DMS53 (cell line): ENCODE measurements around the gene PRKAG2.
"Not testable (repeated sequence)": the region's sequence is repeated elsewhere in the genome, so short reads cannot be mapped to it uniquely, and the experiment has no call there.

Experiments used
- DNase-seq: peaks from one replicate; lab custom pipeline; 2025; lab: John Stamatoyannopoulos, UW

Gene PRKAG2

GRCh38 chr7:151834271-151835035 lies 42.5 kb downstream of the PRKAG2 start:
- no peak for DNase-seq

- DNase-seq, result no peak
Observed at GRCh38 chr7:151833691-151834090, 43.2 kb downstream of the PRKAG2 start.

DNA sequence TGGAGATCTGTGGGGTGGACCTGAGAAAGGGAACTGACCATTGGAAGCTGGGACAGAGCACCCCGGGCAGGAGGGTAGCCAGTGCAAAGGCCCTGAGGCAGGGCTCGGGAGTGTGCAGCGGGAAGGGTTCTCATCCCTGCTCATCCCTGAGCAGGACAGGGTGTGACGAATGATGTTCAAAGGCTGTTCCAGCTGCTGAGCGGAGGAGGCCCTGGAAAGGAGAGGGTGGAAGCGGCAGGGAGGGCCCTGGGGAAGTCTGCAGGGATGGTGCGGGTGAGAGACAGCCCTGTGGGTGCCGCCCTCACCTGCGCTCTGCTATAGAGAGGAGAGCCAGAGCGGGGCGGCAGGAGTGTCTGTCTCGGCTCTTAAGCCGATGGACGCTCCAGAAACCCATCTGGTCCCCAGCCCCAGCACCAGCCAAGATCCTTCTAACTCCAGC lies 43.7 kb downstream of the PRKAG2 start:
- no peak for DNase-seq

GRCh38 chr7:151832656-151833055 lies 44.3 kb downstream of the PRKAG2 start:
- no peak for DNase-seq

DNA sequence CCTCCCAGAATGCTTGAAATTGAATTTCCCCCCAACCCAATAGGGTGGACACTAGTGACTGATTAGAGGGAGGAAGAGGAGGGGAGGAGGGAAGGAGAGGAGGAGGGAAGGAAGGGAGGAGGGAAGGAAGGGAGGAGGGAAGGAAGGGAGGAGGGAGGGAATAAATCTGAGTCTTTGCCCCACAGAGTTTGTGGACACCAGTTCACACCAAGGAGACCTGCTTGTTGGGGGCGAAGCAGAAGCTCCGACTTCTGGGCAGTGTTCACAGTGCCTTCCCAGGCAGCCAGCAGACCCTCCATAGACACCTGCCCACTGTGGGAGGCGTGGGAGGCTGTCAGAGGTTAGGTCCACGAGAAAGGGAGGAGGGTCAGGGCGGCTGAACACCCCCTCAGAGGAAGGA lies 44.8 kb downstream of the PRKAG2 start:
- DNase-seq, result no peak

DNA sequence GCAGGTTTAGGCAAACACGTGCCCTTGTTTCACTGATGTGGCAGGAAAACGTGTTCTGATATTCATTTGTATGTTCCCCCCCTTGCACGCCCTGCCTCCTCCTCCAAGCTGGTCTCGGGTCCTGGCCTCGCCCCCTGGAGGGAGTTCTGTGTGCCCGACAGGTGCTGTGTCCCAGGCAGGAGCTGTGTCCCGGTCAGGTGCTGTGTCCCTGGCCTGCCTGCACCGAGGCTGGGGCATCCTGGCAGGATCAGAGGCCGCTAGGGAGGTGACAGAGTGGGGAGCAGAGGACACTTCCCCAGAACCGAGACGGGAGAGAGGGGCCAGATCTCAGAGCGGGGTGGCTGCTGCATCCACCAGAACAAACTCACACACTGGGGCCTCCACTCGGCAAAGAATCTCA lies 45.3 kb downstream of the PRKAG2 start:
- no peak for DNase-seq

GRCh38 chr7:151830121-151830830 lies 46.6 kb downstream of the PRKAG2 start:
- DNase-seq, result no peak

DNA sequence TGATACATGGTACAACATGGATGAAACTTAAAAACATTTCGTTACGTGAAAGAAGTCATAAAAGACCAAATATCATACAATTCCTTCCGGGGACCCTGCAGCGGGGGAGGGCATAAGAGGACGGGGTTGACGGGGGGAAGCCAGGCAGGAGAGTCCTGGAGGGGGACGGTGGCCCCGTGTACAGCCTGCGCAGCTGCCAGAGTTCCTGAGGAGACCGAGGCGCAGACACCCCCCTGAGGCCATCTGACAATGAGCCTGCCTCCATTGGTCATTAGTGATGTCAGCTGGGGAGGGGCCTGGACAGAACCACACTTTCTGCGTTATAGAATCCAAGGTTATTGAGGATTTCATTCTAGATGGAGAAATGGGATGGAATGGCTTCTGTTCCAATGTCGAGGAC lies 47.2 kb downstream of the PRKAG2 start:
- no peak for DNase-seq

DNA sequence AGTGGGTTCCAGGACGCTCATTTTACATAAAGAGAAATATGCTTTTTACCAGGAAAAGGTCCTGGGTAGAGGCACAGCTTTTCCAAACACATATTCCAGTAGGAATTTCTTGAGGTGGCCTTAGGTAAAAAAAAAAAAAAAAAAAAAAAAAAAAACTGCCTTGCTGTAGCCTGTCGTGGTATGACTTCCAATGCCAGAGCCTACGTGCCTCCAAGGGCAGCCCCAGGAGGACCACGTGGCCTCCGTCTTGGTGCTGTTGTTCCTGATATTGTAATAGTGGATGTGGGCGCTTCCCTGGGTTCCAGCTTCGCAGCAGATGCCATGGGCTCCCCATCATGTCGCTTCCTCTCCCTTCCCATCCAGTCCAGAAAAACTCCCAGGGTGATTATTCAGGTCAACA lies 49.3 kb downstream of the PRKAG2 start:
- DNase-seq, result no peak

GRCh38 chr7:151826316-151826715 lies 50.6 kb downstream of the PRKAG2 start:
- DNase-seq, result not testable (repeated sequence)

GRCh38 chr7:151825721-151826120 lies 51.2 kb downstream of the PRKAG2 start:
- no peak for DNase-seq

DNA sequence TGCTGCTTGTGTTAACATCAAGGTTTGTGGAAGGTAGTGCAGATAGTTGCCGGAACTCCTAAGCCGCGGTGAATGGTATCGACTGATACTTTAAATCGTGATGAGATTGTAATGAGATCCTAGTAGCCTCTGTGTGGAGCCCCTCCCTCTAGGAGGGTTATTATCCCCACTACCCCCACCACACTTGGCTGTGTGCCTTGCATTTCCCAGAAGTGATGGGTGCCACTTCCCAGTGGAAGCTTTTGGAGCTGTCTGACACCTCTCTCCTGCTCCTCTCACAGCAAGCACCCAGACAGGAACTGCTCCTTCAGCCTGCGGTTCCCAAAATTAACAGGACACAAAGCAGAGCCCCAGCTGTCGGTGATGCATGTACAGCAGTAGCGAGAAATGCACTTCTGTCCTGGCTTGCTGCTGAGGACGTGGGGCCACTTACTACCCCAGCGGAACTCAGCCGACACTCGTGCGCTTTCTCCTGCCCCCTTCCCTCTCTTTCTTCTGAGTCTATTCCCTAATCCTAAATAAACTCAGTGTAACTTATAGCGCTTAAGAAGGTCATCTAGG lies 52.5 kb downstream of the PRKAG2 start:
- no peak for DNase-seq

- no peak for DNase-seq
Observed at GRCh38 chr7:151823566-151824372, 53.1 kb downstream of the PRKAG2 start.

DNA sequence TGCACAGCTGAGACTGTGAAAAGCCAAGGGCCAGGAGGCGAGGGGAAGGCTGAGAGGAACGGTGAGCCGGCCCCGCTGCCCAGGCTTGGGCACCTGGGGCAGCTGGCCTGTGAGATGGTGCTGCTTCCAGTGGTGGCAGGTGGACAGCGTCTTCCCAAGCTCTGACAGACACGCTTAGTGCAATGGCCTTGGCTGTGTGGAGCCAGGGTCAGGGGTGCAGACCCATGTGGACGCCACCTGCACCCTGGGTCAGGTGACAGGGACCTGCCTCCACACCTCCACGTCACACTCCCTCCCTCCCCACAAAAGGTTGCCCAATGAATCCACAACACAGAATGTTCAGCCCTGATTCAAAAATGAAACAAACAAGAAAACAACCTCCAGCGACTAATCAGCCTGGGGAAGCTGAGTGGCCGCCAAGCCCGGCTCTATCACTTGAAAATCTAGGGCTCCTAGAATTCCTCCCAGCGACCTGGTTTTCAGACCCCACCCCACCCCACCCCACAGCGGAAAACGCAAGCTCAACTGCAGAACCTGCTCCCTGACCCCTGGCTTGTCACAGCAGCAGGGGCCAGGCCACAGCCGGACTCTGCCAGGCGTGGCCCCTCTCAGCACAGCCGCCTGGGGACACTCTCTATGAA lies 54.3 kb downstream of the PRKAG2 start:
- no peak for DNase-seq

DNA sequence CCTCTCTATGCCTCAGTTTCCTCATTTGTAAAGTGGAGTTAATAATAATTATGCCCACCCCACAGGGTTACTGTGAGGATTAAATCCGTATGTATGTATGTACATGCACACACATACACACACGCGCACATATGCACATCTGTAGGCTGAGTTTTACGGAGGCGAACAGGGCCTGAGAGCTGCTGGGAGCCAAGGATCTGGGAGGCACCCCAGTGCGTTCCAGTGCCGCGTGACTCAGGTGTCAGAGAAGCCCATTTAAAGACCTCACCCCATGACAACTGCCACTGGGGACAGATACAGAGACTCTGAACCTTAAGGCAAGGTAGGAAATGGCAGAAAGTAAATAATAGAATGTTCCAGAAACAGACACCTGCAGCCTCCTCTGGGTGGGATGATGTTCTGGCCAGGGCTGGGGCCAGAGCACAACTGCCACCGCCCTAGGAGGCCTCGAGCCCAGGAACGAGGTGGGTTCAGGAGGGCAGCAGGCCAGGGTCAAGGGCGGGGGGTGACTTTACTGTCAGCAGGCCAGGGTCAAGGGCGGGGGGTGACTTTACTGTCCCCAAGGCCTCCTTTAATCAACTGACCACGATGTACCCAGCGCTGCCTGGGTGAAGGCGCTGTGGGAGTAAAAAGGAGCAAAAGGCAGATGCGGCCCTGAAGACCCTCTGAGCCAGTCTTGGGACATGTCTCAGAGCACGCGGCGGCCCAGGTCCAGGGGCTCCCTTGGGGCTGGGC lies 54.9 kb downstream of the PRKAG2 start:
- no peak for DNase-seq

- DNase-seq, result no peak
Observed at GRCh38 chr7:151821226-151821625, 55.7 kb downstream of the PRKAG2 start.

GRCh38 chr7:151820491-151821105 lies 56.3 kb downstream of the PRKAG2 start:
- no peak for DNase-seq

- DNase-seq, result no peak
Observed at GRCh38 chr7:151819866-151820265, 57.0 kb downstream of the PRKAG2 start.

- DNase-seq, result peak; percentile 17
Observed at GRCh38 chr7:151818674-151819519, 58.0 kb downstream of the PRKAG2 start.
